HepG2 (cell line): ENCODE data around the gene OBP2B. TPM values are rescaled to one million over a fixed set of nuclear protein-coding genes. Genes with fewer than 3 reads are reported as not detected.

Experiments
- ATAC-seq: fragments of 200-7000 bp; cut with Tn5 transposase; 3 replicates; pipeline ENCODE4 v1.9.1; 2020; ENCODE audit warnings: mild to moderate bottlenecking, moderate library complexity
- BruUV-seq: library from RNA; stranded (reverse); fragments of 400-500 nt; replicated peaks from 2 replicates; lab custom pipeline; 2021; lab: Mats Ljungman, UMichigan
- CTCF ChIA-PET: fragments of 300-600 bp; formaldehyde crosslinking; extraction: SDS; loops from one replicate; lab custom pipeline; 2021; ENCODE audit warnings: low total read pairs, inconsistent platforms, low intra/inter-chr PET ratio; lab: Yijun Ruan, JAX
- POLR2A ChIA-PET: fragments of 350-600 bp; sonication (Branson Sonifier 250); formaldehyde crosslinking; loops from one replicate; lab custom pipeline; 2020; ENCODE audit warnings: antibody characterized with exemption, inconsistent platforms; lab: Yijun Ruan, JAX
- DNase-seq: peaks from one replicate; pipeline ENCODE4 v3.0.0-alpha.2; 2015; ENCODE audit warnings: low spot score
- FAIRE-seq: peaks from 3 replicates; lab custom pipeline; 2011; peaks lifted over from hg19 to GRCh38; lab: Jason Lieb, UNC
- H2AFZ ChIP-seq: one replicate; pipeline ENCODE4 v1.6.1; 2011; ENCODE audit warnings: low read length, inconsistent platforms
- H3K27ac ChIP-seq: fragments of 300-600 bp; 3 replicates; pipeline ENCODE4 v1.8.0; 2011; ENCODE audit warnings: mixed run types, mild to moderate bottlenecking, mixed read lengths, low read length, inconsistent platforms; ENCODE audit not compliant: insufficient read depth; ENCODE audit errors: extremely low read length
- H3K27me3 ChIP-seq, 2 experiments: fragments of 200-600 bp in 1 of 2; 2 replicates in 1 of 2; 3 replicates in 1 of 2; pipeline versions ENCODE4 v1.6.0 to v1.8.0; 2011; ENCODE audit warnings: low read length in 2 of 2, mild to moderate bottlenecking in 2 of 2, moderate library complexity in 2 of 2, inconsistent platforms in 1 of 2; ENCODE audit not compliant: insufficient read depth in 2 of 2, control insufficient read depth in 1 of 2
- H3K36me3 ChIP-seq, 2 experiments: fragments of 200-600 bp in 1 of 2; replicated peaks in 1 of 2; 2 replicates in 1 of 2; 3 replicates in 1 of 2; pipeline versions ENCODE4 v1.5.1 to v1.8.0; 2011; ENCODE audit warnings: low read length in 2 of 2, inconsistent platforms in 1 of 2; ENCODE audit not compliant: insufficient read depth in 2 of 2, control insufficient read depth in 1 of 2
- H3K4me1 ChIP-seq: 2 replicates; pipeline ENCODE4 v1.5.1; 2012; ENCODE audit warnings: low read length, inconsistent platforms; ENCODE audit not compliant: insufficient read depth
- H3K4me2 ChIP-seq: 2 replicates; pipeline ENCODE4 v1.6.0; 2011; ENCODE audit warnings: low read depth, low read length, inconsistent platforms
- H3K4me3 ChIP-seq, 3 experiments: fragments of 200-600 bp in 1 of 3; sonication (generic), shearing (Covaris generic) in 1 of 3; replicated peaks in 1 of 3; 2 replicates each; pipeline ENCODE4 v1.5.1; 2011 to 2016; ENCODE audit warnings: low read length in 3 of 3, inconsistent platforms in 2 of 3, low read depth in 2 of 3, mild to moderate bottlenecking in 2 of 3, control low read depth in 1 of 3, mixed read lengths in 1 of 3; ENCODE audit not compliant: insufficient read depth in 1 of 3
- H3K79me2 ChIP-seq: one replicate; pipeline ENCODE4 v1.6.1; 2011; ENCODE audit warnings: low read length, inconsistent platforms; ENCODE audit not compliant: insufficient read depth
- H3K9ac ChIP-seq: 2 replicates; pipeline ENCODE4 v1.6.0; 2011; ENCODE audit warnings: mild to moderate bottlenecking, low read depth, low read length, inconsistent platforms; ENCODE audit not compliant: insufficient read depth
- H3K9me3 ChIP-seq: 2 replicates; pipeline ENCODE4 v1.5.1; 2012; ENCODE audit warnings: mild to moderate bottlenecking, low read length
- H4K20me1 ChIP-seq: 2 replicates; pipeline ENCODE4 v1.6.0; 2011; ENCODE audit warnings: inconsistent platforms, mild to moderate bottlenecking, low read length, moderate library complexity; ENCODE audit not compliant: insufficient read depth
- whole genome bisulfite sequencing: methylation state at CpG from one replicate; pipeline ENCODE4 v1.1.6; 2017; ENCODE audit warnings: low lambda C conversion rate; 5-methylcytosine and 5-hydroxymethylcytosine counted together
- in situ Hi-C: cut with HindIII; loops from 2 replicates; pipeline ENCODE4 v1.10.0; 2017; ENCODE audit warnings: low pct_unique_long_range_greater_than_20kb; ENCODE audit not compliant: extremely low pct_ligation_motif_present
- intact Hi-C: fragments of 100-400 bp; cut with micrococcal nuclease; formaldehyde crosslinking; loops from one replicate; pipeline ENCODE4 v1.10.0; 2022; ENCODE audit not compliant: unreplicated experiment
- polyA plus RNA-seq, 8 experiments: library from polyadenylated mRNA; depleted of rRNA in 3 of 8; stranded (reverse) in 7 of 8; unstranded in 1 of 8; fragments of >200 nt; fragmentation: Illumina TruSeq in 4 of 8; extraction: Trizol in 4 of 8; gene quantifications; 2 replicates each; pipeline versions ENCODE4 v1.2.1 to v1.2.3, GENCODE V29; 2011 to 2016; ENCODE audit warnings: low read depth in 4 of 8, missing spikeins in 1 of 8, mixed read lengths in 1 of 8; ENCODE audit not compliant: insufficient read depth in 1 of 8
- total RNA-seq, 5 experiments: library from RNA; depleted of rRNA; stranded (reverse); fragments of >200 nt; fragmentation: Illumina TruSeq; extraction: Trizol; gene quantifications; 2 replicates each; pipeline ENCODE4 v1.2.3, GENCODE V29; 2016; ENCODE audit warnings: low read depth in 1 of 5
- TF ChIP-seq, protein P1 (sequence below): sonication (generic); formaldehyde crosslinking; IDR thresholded peaks from 2 replicates; pipeline ENCODE4 v1.4.0; 2020; ENCODE audit warnings: mild to moderate bottlenecking, missing genetic modification reagents
- TF ChIP-seq, protein P2 (sequence below): IDR thresholded peaks from 2 replicates; pipeline ENCODE4 v1.6.1; 2012; ENCODE audit warnings: low read depth, low read length, improper control_type of control experiment

OBP2B gene
- total and polyA plus RNA-seq, 2 of the 13 experiments (the other 11 are each of a cell fraction or from before 2014, with no cell fraction given): not detected

DNA sequence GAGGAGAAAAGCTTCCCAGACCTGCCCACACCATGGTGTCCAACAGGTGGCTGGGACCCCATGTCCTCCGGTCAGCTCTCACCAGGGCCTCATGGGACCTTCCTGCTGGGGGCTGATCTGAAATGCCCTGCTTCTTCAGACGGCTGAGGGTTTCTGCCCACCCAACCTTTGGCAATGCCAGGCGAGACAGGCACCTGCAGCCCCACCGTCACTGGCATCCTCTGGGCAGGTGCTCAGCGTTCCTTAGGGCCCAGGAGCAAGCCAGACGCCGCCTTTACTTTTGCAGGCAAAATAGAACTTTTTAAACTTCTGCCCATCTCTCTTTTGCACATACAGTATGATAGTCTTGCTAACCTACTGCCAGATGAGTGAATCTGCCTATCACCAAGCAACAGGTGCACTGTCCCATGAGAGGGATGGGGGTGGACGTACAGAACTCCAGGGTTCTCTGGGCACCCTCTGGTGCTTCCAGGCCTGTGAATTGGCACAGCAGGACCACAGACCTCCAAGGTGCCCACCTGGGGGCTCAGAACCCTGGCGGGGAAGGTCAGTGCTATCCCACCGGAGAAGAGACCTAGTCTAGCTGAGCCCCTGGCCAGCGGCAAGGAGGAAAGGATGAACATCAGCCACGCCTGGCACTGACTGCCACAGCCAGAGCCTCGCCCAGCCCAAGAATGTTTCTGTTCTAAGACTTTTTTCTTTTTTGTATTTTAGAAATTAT lies 7.5 kb downstream of the OBP2B start:
- WGBS: 14% methylated on average over 10 of the region's 13 CpGs
- CTCF ChIA-PET: no interaction called here
- no peak for FAIRE-seq

More for the DNA sequence above, 7.5 kb downstream of the OBP2B start:
- H4K20me1 ChIP-seq: no peaks in the 10 kb centered on the region
- no peaks in the 10 kb centered on the region for H3K36me3 ChIP-seq
- in situ Hi-C loops: no loop called here
- H3K4me1 ChIP-seq: no peaks in the 10 kb centered on the region
- POLR2A ChIA-PET: no interaction called here
- H2AFZ ChIP-seq: no peak overlapping the region
- ATAC-seq: no peak
- no peaks in the 10 kb centered on the region for H3K79me2 ChIP-seq
- peaks cover 4 to 46% of the 10 kb centered on the region in 2 experiments; a peak in 3 of 5 replicates for H3K27me3 ChIP-seq
- no peak overlapping the region for H3K27ac ChIP-seq
- BruUV-seq: no TSS peak
- H3K9ac ChIP-seq: no peak overlapping the region
- no peak overlapping the region for H3K4me2 ChIP-seq
- no peak for DNase-seq
- intact Hi-C loops: no loop called here
- no peak overlapping the region for H3K4me3 ChIP-seq
- TF ChIP-seq, protein P1, sequence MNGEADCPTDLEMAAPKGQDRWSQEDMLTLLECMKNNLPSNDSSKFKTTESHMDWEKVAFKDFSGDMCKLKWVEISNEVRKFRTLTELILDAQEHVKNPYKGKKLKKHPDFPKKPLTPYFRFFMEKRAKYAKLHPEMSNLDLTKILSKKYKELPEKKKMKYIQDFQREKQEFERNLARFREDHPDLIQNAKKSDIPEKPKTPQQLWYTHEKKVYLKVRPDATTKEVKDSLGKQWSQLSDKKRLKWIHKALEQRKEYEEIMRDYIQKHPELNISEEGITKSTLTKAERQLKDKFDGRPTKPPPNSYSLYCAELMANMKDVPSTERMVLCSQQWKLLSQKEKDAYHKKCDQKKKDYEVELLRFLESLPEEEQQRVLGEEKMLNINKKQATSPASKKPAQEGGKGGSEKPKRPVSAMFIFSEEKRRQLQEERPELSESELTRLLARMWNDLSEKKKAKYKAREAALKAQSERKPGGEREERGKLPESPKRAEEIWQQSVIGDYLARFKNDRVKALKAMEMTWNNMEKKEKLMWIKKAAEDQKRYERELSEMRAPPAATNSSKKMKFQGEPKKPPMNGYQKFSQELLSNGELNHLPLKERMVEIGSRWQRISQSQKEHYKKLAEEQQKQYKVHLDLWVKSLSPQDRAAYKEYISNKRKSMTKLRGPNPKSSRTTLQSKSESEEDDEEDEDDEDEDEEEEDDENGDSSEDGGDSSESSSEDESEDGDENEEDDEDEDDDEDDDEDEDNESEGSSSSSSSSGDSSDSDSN: no peak
- TF ChIP-seq, protein P2, sequence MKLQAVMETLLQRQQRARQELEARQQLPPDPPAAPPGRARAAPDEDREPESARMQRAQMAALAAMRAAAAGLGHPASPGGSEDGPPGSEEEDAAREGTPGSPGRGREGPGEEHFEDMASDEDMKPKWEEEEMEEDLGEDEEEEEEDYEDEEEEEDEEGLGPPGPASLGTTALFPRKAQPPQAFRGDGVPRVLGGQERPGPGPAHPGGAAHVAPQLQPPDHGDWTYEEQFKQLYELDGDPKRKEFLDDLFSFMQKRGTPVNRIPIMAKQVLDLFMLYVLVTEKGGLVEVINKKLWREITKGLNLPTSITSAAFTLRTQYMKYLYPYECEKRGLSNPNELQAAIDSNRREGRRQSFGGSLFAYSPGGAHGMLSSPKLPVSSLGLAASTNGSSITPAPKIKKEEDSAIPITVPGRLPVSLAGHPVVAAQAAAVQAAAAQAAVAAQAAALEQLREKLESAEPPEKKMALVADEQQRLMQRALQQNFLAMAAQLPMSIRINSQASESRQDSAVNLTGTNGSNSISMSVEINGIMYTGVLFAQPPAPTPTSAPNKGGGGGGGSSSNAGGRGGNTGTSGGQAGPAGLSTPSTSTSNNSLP: no peak
- TF ChIP-seq, all 625 proteins: peak for 0
- no peaks in the 10 kb centered on the region for H3K9me3 ChIP-seq
